NCI-H2196 (cell line): ENCODE results near the gene SNRPD3.

Experiments used
- DNase-seq: peaks from one replicate; lab custom pipeline; 2025; ENCODE audit not compliant: unreplicated experiment; lab: John Stamatoyannopoulos, UW

SNRPD3 gene

GRCh38 chr22:24566899-24567511 lies 11.2 kb downstream of the SNRPD3 start:
- DNase-seq = no peak

GRCh38 chr22:24567668-24568067 lies 11.9 kb downstream of the SNRPD3 start:
- no peak for DNase-seq

GRCh38 chr22:24571266-24571665 lies 15.5 kb downstream of the SNRPD3 start:
- no peak for DNase-seq

GRCh38 chr22:24576778-24577177 lies 21.0 kb downstream of the SNRPD3 start:
- no peak for DNase-seq

- DNase-seq = no peak
Measured at GRCh38 chr22:24578355-24579257, 22.8 kb downstream of the SNRPD3 start.

- DNase-seq = no peak
Measured at GRCh38 chr22:24579258-24579601, 23.4 kb downstream of the SNRPD3 start.

GRCh38 chr22:24580276-24580675 lies 24.5 kb downstream of the SNRPD3 start:
- no peak for DNase-seq

GRCh38 chr22:24582056-24582814 lies 26.4 kb downstream of the SNRPD3 start:
- DNase-seq = no peak

- peak; percentile 33 for DNase-seq
Measured at GRCh38 chr22:24583221-24584165, 27.7 kb downstream of the SNRPD3 start.

GRCh38 chr22:24584166-24584790 lies 28.5 kb downstream of the SNRPD3 start:
- no peak for DNase-seq

GRCh38 chr22:24584871-24585411 lies 29.1 kb downstream of the SNRPD3 start:
- DNase-seq = no peak

- no peak for DNase-seq
Measured at GRCh38 chr22:24585461-24585860, 29.7 kb downstream of the SNRPD3 start.

GRCh38 chr22:24585927-24586546 lies 30.2 kb downstream of the SNRPD3 start:
- DNase-seq = no peak

- no peak for DNase-seq
Measured at GRCh38 chr22:24587251-24587650, 31.5 kb downstream of the SNRPD3 start.

GRCh38 chr22:24587948-24588347 lies 32.1 kb downstream of the SNRPD3 start:
- no peak for DNase-seq

- DNase-seq = no peak
Measured at GRCh38 chr22:24588381-24588756, 32.6 kb downstream of the SNRPD3 start.

- no peak for DNase-seq
Measured at GRCh38 chr22:24588757-24589481, 33.1 kb downstream of the SNRPD3 start.

- no peak for DNase-seq
Measured at GRCh38 chr22:24589518-24590030, 33.8 kb downstream of the SNRPD3 start.
